GM08714 (cell line): ENCODE results near the gene RNF220.
"Not testable (repeated sequence)": the region's sequence is repeated elsewhere in the genome, so short reads cannot be mapped to it uniquely, and the experiment has no call there.

Experiments
- H3K4me3 ChIP-seq: fragments of 200-500 bp; sonication (Bioruptor generic); 2 replicates; pipeline ENCODE4 v1.5.1; 2014; ENCODE audit warnings: mild to moderate bottlenecking, low read length, inconsistent platforms
- ZNF274 ChIP-seq: IDR thresholded peaks from 2 replicates; pipeline ENCODE4 v1.6.1; 2012; ENCODE audit warnings: mild to moderate bottlenecking, low read depth, low read length

RNF220 gene

GRCh38 chr1:44546403-44547053 lies 141.5 kb downstream of the RNF220 start:
- no peak overlapping the region for H3K4me3 ChIP-seq
- TF ChIP-seq ZNF274, result no peak

GRCh38 chr1:44547361-44547760 lies 142.3 kb downstream of the RNF220 start:
- H3K4me3 ChIP-seq, result no peak overlapping the region
- no peak for TF ChIP-seq ZNF274

GRCh38 chr1:44547837-44548236 lies 142.8 kb downstream of the RNF220 start:
- no peak for TF ChIP-seq ZNF274
- H3K4me3 ChIP-seq, result no peak overlapping the region

GRCh38 chr1:44549510-44549909 lies 144.5 kb downstream of the RNF220 start:
- H3K4me3 ChIP-seq, result no peak overlapping the region
- TF ChIP-seq ZNF274, result no peak

- no peak overlapping the region for H3K4me3 ChIP-seq
- TF ChIP-seq ZNF274, result no peak
These were observed 148.2 kb downstream of the RNF220 start for GRCh38 chr1:44553127-44553758.

GRCh38 chr1:44553771-44554170 lies 148.7 kb downstream of the RNF220 start:
- H3K4me3 ChIP-seq, result no peak overlapping the region
- TF ChIP-seq ZNF274, result no peak

GRCh38 chr1:44554706-44555105 lies 149.7 kb downstream of the RNF220 start:
- no peak overlapping the region for H3K4me3 ChIP-seq
- TF ChIP-seq ZNF274, result no peak

- no peak for TF ChIP-seq ZNF274
These were observed 152.7 kb downstream of the RNF220 start for GRCh38 chr1:44557778-44558177.

GRCh38 chr1:44558883-44559282 lies 153.8 kb downstream of the RNF220 start:
- no peak overlapping the region for H3K4me3 ChIP-seq
- no peak for TF ChIP-seq ZNF274

More at GRCh38 chr1:44557778-44558177, 152.7 kb downstream of the RNF220 start:
- H3K4me3 ChIP-seq, result no peak overlapping the region

GRCh38 chr1:44559330-44559729 lies 154.3 kb downstream of the RNF220 start:
- no peak overlapping the region for H3K4me3 ChIP-seq
- TF ChIP-seq ZNF274, result no peak

- H3K4me3 ChIP-seq, result no peak overlapping the region
- no peak for TF ChIP-seq ZNF274
These were observed 154.9 kb downstream of the RNF220 start for GRCh38 chr1:44559913-44560312.

- not testable (repeated sequence) for H3K4me3 ChIP-seq
These were observed 155.6 kb downstream of the RNF220 start for GRCh38 chr1:44560696-44561095.

- H3K4me3 ChIP-seq, result no peak overlapping the region
- TF ChIP-seq ZNF274, result no peak
These were observed 160.2 kb downstream of the RNF220 start for GRCh38 chr1:44565259-44565750.

GRCh38 chr1:44565833-44566232 lies 160.8 kb downstream of the RNF220 start:
- no peak for TF ChIP-seq ZNF274
- H3K4me3 ChIP-seq, result no peak overlapping the region

- no peak for TF ChIP-seq ZNF274
- H3K4me3 ChIP-seq, result no peak overlapping the region
These were observed 161.4 kb downstream of the RNF220 start for GRCh38 chr1:44566281-44567046.
